ENCODE measurements around the gene ADRA2A.

Gene ADRA2A

GRCh38 chr10:111100198-111100597 is 23.4 kb downstream of the ADRA2A start:
- no peak overlapping the region for H3K4me3 ChIP-seq (ENCODE audit: low read depth, low read length)
- DNase-seq (ENCODE audit: low read depth, low spot score), result no peak
- in situ Hi-C loops (cut with HindIII; ENCODE audit: low sequenced_read_pairs), result no loop called here
- TF ChIP-seq CTCF (IDR thresholded peaks at IDR 0.05; ENCODE audit: low read depth, low read length), result no peak

DNA sequence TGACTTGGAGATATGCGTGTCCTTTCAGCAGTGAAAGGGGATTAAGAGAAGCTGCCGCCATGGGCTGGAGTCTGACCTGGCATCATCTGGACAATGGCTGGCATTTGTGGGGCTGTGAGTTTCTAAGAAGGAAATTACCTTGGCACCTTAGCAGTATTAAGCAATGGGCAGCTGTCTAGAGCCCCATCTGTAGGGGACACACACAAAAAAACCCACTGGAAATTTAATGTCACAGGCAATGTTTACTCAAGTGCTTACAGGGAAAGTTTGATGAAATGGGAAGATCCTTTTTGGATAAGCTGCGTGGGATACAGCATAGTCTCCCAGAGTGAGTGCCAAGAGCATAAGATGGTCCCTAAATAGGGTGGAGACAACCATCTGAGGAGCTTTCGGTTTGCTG is 25.0 kb downstream of the ADRA2A start:
- in situ Hi-C loops (cut with HindIII; ENCODE audit: low sequenced_read_pairs), result no loop called here
- no peak for DNase-seq (ENCODE audit: low read depth, low spot score)
- no peak for TF ChIP-seq CTCF (IDR thresholded peaks at IDR 0.05; ENCODE audit: low read depth, low read length)
- no peak overlapping the region for H3K4me3 ChIP-seq (ENCODE audit: low read depth, low read length)

DNA sequence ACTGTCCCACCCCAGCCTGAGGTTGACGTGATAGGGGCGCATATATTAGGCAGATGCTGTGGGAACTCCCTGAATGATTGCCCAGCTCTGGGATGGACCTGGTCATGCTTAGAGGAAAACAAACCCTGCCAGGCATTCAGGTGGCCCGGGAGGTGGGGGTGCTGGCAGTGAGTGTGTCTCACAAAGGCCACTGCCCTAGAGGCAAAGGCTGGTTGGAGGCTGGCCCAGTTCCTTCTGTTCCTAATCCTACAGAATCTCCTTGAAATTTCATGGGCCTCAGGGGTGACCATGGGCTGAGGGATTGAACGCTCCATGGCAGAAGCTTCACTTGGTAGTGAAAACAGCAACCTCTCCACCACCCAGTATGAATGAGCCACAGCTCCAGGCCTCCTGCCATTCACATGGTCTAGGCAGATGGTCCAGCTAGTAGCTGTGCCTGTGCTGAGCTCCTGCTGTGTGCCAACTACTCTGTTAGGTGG is 25.6 kb downstream of the ADRA2A start:
- no peak overlapping the region for H3K4me3 ChIP-seq (ENCODE audit: low read depth, low read length)
- in situ Hi-C loops (cut with HindIII; ENCODE audit: low sequenced_read_pairs), result no loop called here
- DNase-seq (ENCODE audit: low read depth, low spot score), result no peak
- TF ChIP-seq CTCF (IDR thresholded peaks at IDR 0.05; ENCODE audit: low read depth, low read length), result no peak

- DNase-seq (ENCODE audit: low read depth, low spot score), result no peak
- in situ Hi-C loops (cut with HindIII; ENCODE audit: low sequenced_read_pairs), result no loop called here
- TF ChIP-seq CTCF (IDR thresholded peaks at IDR 0.05; ENCODE audit: low read depth, low read length), result no peak
- no peak overlapping the region for H3K4me3 ChIP-seq (ENCODE audit: low read depth, low read length)
Measured at GRCh38 chr10:111103196-111103840, 26.5 kb downstream of the ADRA2A start.

DNA sequence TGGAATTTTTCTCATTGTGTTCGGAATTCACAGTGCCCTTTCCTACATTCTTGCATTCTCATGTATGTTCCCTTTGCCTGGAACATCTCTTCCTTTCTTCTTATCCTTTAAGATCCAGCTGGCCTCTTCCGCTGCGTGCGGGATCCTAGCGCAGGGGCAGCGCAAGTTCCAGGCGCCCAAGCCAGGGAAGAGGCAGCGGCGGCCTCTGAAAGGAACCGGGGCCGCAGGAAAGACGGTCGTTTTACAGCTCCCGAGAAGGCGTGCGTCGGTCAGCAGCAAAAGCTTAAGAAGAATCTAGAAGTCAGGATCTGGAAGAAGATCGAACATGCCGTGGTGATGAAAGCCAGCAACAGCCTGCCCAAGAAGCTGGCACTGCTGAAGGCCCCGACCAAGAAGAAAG is 28.0 kb downstream of the ADRA2A start:
- no peak for TF ChIP-seq CTCF (IDR thresholded peaks at IDR 0.05; ENCODE audit: low read depth, low read length)
- in situ Hi-C loops (cut with HindIII; ENCODE audit: low sequenced_read_pairs), result no loop called here
- no peak overlapping the region for H3K4me3 ChIP-seq (ENCODE audit: low read depth, low read length)
- DNase-seq (ENCODE audit: low read depth, low spot score), result no peak

DNA sequence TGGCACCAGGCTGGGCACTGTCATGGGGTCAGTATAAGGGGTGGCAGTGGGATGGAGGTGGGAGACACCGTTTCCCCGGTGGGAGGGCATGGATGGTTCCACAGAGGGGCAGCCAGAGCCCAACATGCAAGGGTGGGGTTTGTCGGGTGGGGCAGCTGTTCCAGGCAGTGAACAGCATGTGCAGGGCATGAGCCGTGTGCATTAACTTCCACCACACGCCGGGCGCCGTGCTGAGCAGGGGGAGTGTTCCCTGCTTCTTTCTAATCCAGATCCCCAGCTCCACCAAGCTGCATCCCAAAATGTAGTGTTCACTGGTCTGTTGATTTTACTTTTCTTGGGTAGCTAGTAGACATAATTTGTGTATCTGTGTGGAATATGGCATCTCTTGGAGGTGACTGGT is 29.3 kb downstream of the ADRA2A start:
- DNase-seq (ENCODE audit: low read depth, low spot score), result no peak
- no peak overlapping the region for H3K4me3 ChIP-seq (ENCODE audit: low read depth, low read length)
- in situ Hi-C loops (cut with HindIII; ENCODE audit: low sequenced_read_pairs), result no loop called here
- no peak for TF ChIP-seq CTCF (IDR thresholded peaks at IDR 0.05; ENCODE audit: low read depth, low read length)
